ENCODE data around the gene SPCS3.
"Not testable (repeated sequence)": the region's sequence is repeated elsewhere in the genome, so short reads cannot be mapped to it uniquely, and the experiment has no call there.

Gene SPCS3

DNA sequence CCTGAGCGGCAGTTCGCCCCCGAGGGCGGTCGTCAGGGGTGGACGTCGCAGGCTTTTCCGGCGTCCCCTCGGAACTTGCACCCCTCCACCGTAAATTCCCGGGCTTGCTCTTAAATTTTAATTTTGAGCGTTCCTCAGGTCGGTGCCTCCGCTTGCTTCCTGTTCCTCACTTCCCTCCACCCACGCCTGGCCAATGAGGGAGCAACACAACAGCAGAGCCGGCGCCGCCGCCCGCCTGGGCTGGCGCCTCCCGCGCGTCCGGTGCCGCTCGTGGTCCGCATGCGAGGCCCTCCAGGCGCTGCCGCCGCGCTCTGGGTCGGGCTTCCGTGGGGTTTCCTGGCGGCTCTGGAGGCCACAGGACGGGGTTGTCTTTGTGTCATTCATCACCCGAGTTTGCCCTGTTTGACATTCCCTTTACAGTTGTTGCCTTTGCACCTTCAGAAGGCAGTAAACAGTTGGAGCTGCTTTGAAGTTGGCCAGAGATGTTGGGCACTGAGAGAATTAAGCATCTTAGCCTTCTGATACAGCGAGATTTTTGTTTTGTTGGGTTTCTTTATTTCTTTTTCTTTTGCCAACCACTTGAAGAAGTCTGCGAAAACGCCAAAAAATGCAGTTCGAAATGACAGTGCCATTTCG lies 692 bp downstream of the SPCS3 start:
- peak overlapping the region; percentile 99 for H3K27ac ChIP-seq (ENCODE audit: low read depth in 2 of 2, low read length in 2 of 2)
- H3K9ac ChIP-seq (ENCODE audit: low read depth in 1 of 2, low read length in 2 of 2) = peak overlapping the region; percentile 83 to 99
- H3K9me3 ChIP-seq (ENCODE audit: control insufficient read depth in 2 of 2, low read length in 2 of 2) = no peaks in the 10 kb centered on the region
- H3K4me1 ChIP-seq (ENCODE audit: control insufficient read depth in 2 of 2, insufficient read depth in 2 of 2, low read length in 2 of 2) = peaks cover 13% of the 10 kb centered on the region in 2 donors
- H3K36me3 ChIP-seq (ENCODE audit: control insufficient read depth in 2 of 2, insufficient read depth in 2 of 2, low read length in 2 of 2) = no peaks in the 10 kb centered on the region
- H3K4me3 ChIP-seq (ENCODE audit: low read length in 2 of 2) = peak overlapping the region; percentile 88 to 100
- no peaks in the 10 kb centered on the region for H3K27me3 ChIP-seq (ENCODE audit: control insufficient read depth in 2 of 2, insufficient read depth in 2 of 2, low read length in 2 of 2)

DNA sequence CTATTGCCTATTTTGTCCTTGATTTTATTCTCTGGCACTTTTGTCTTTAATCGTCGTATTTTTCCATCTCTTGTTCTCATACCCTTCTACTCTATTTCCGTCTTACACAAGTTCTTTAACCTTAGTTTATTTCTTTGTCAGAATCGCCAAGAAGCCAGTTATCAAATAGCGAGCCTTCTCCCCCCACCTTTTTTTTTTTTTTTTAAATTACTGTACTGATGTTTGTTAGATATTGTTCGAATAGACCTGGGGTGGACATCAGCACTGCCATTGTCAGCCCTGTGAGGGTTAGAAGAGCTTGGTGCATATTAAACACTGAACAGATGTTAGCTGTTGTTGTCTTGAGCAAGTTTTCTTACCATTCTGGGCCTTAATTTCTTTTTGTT lies 1.2 kb downstream of the SPCS3 start:
- H3K4me1 ChIP-seq (ENCODE audit: control insufficient read depth in 2 of 2, insufficient read depth in 2 of 2, low read length in 2 of 2) = peaks cover 13% of the 10 kb centered on the region in 2 donors
- H3K4me3 ChIP-seq (ENCODE audit: low read length in 2 of 2) = peak overlapping the region; percentile 88 to 100
- no peaks in the 10 kb centered on the region for H3K36me3 ChIP-seq (ENCODE audit: control insufficient read depth in 2 of 2, insufficient read depth in 2 of 2, low read length in 2 of 2)
- H3K9me3 ChIP-seq (ENCODE audit: control insufficient read depth in 2 of 2, low read length in 2 of 2) = no peaks in the 10 kb centered on the region
- H3K27ac ChIP-seq (ENCODE audit: low read depth in 2 of 2, low read length in 2 of 2) = peak overlapping the region; percentile 99
- peak overlapping the region; percentile 83 to 99 for H3K9ac ChIP-seq (ENCODE audit: low read depth in 1 of 2, low read length in 2 of 2)
- no peaks in the 10 kb centered on the region for H3K27me3 ChIP-seq (ENCODE audit: control insufficient read depth in 2 of 2, insufficient read depth in 2 of 2, low read length in 2 of 2)

DNA sequence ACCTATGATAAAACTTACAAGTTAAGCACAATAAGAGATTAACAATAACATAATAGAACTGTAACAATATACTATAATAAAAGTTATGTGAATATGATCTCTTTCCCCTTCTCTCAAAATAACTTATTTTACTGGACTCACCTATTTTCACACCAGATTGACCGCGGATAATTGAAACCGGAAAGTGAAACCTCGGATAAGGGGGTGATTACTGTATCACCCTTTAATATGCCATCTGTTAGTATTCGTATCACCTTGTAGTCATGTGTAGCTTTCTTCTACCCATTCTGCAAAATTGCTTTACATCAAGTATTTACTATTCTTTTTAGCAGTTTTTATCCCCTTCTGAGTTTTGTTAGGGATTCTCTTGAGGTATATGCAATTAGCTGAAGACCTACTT lies 1.8 kb downstream of the SPCS3 start:
- H3K4me3 ChIP-seq (ENCODE audit: low read length in 2 of 2) = peak overlapping the region; percentile 88 to 100
- H3K9ac ChIP-seq (ENCODE audit: low read depth in 1 of 2, low read length in 2 of 2) = peak overlapping the region; percentile 83 to 99
- H3K27me3 ChIP-seq (ENCODE audit: control insufficient read depth in 2 of 2, insufficient read depth in 2 of 2, low read length in 2 of 2) = no peaks in the 10 kb centered on the region
- H3K4me1 ChIP-seq (ENCODE audit: control insufficient read depth in 2 of 2, insufficient read depth in 2 of 2, low read length in 2 of 2) = peaks cover 13% of the 10 kb centered on the region in 2 donors
- no peaks in the 10 kb centered on the region for H3K9me3 ChIP-seq (ENCODE audit: control insufficient read depth in 2 of 2, low read length in 2 of 2)
- H3K36me3 ChIP-seq (ENCODE audit: control insufficient read depth in 2 of 2, insufficient read depth in 2 of 2, low read length in 2 of 2) = no peaks in the 10 kb centered on the region
- peak overlapping the region; percentile 99 for H3K27ac ChIP-seq (ENCODE audit: low read depth in 2 of 2, low read length in 2 of 2)

- no peak overlapping the region for H3K27ac ChIP-seq (ENCODE audit: low read depth in 2 of 2, low read length in 2 of 2)
- peaks cover 13% of the 10 kb centered on the region in 2 donors for H3K4me1 ChIP-seq (ENCODE audit: control insufficient read depth in 2 of 2, insufficient read depth in 2 of 2, low read length in 2 of 2)
Measured at GRCh38 chr4:176323511-176324160, 3.9 kb downstream of the SPCS3 start.

GRCh38 chr4:176324876-176325275 lies 5.1 kb downstream of the SPCS3 start:
- not testable (repeated sequence) for H3K27ac ChIP-seq (ENCODE audit: low read depth in 2 of 2, low read length in 2 of 2); H3K4me3 ChIP-seq (ENCODE audit: low read length in 2 of 2); H3K9me3 ChIP-seq (ENCODE audit: control insufficient read depth in 2 of 2, low read length in 2 of 2); H3K36me3 ChIP-seq (ENCODE audit: control insufficient read depth in 2 of 2, insufficient read depth in 2 of 2, low read length in 2 of 2); H3K9ac ChIP-seq (ENCODE audit: low read depth in 1 of 2, low read length in 2 of 2); H3K27me3 ChIP-seq (ENCODE audit: control insufficient read depth in 2 of 2, insufficient read depth in 2 of 2, low read length in 2 of 2)
- H3K4me1 ChIP-seq (ENCODE audit: control insufficient read depth in 2 of 2, insufficient read depth in 2 of 2, low read length in 2 of 2) = peaks cover 8 to 13% of the 10 kb centered on the region in 2 donors

More at GRCh38 chr4:176323511-176324160, 3.9 kb downstream of the SPCS3 start:
- no peak overlapping the region for H3K9ac ChIP-seq (ENCODE audit: low read depth in 1 of 2, low read length in 2 of 2)
- no peak overlapping the region for H3K4me3 ChIP-seq (ENCODE audit: low read length in 2 of 2)
- peaks cover 0 to under 1% of the 10 kb centered on the region in 2 donors for H3K36me3 ChIP-seq (ENCODE audit: control insufficient read depth in 2 of 2, insufficient read depth in 2 of 2, low read length in 2 of 2)
- H3K27me3 ChIP-seq (ENCODE audit: control insufficient read depth in 2 of 2, insufficient read depth in 2 of 2, low read length in 2 of 2) = no peaks in the 10 kb centered on the region
- no peaks in the 10 kb centered on the region for H3K9me3 ChIP-seq (ENCODE audit: control insufficient read depth in 2 of 2, low read length in 2 of 2)

GRCh38 chr4:176333076-176333475 lies 13.3 kb downstream of the SPCS3 start:
- Histone ChIP-seq H3K9ac (ENCODE audit: low read depth in 1 of 2, low read length in 2 of 2) (no peak overlapping the region), H3K27me3 (ENCODE audit: control insufficient read depth in 2 of 2, insufficient read depth in 2 of 2, low read length in 2 of 2) (no peaks in the 10 kb centered on the region), H3K9me3 (ENCODE audit: control insufficient read depth in 2 of 2, low read length in 2 of 2) (no peaks in the 10 kb centered on the region), H3K4me1 (ENCODE audit: control insufficient read depth in 2 of 2, insufficient read depth in 2 of 2, low read length in 2 of 2) (no peaks in the 10 kb centered on the region), H3K36me3 (ENCODE audit: control insufficient read depth in 2 of 2, insufficient read depth in 2 of 2, low read length in 2 of 2) (peaks cover 8 to 12% of the 10 kb centered on the region in 2 donors), H3K4me3 (ENCODE audit: low read length in 2 of 2) (no peak overlapping the region), H3K27ac (ENCODE audit: low read depth in 2 of 2, low read length in 2 of 2) (no peak overlapping the region)

DNA sequence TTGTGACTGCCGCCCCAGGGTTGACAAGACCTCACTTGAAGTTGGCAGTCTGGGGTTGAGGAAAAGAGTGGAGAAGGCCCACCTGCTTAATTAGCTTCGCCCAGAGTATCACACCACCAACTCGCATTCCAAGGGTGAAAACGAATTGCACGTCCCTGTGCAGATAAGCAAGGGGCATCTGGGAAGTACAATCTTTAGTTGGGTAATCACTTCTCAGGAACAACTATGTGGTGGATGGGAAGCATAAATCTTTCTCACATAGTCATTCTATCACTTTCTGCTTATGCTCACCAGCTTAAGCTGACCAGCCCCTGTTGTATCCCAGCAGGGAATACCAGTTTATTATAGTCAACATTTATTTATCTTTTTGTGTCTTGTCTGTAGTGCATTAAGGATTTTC lies 14.3 kb downstream of the SPCS3 start:
- Histone ChIP-seq H3K36me3 (ENCODE audit: control insufficient read depth in 2 of 2, insufficient read depth in 2 of 2, low read length in 2 of 2) (peaks cover 7 to 8% of the 10 kb centered on the region in 2 donors), H3K4me1 (ENCODE audit: control insufficient read depth in 2 of 2, insufficient read depth in 2 of 2, low read length in 2 of 2) (no peaks in the 10 kb centered on the region), H3K4me3 (ENCODE audit: low read length in 2 of 2) (no peak overlapping the region), H3K27ac (ENCODE audit: low read depth in 2 of 2, low read length in 2 of 2) (no peak overlapping the region), H3K27me3 (ENCODE audit: control insufficient read depth in 2 of 2, insufficient read depth in 2 of 2, low read length in 2 of 2) (no peaks in the 10 kb centered on the region), H3K9me3 (ENCODE audit: control insufficient read depth in 2 of 2, low read length in 2 of 2) (no peaks in the 10 kb centered on the region), H3K9ac (ENCODE audit: low read depth in 1 of 2, low read length in 2 of 2) (no peak overlapping the region)

DNA sequence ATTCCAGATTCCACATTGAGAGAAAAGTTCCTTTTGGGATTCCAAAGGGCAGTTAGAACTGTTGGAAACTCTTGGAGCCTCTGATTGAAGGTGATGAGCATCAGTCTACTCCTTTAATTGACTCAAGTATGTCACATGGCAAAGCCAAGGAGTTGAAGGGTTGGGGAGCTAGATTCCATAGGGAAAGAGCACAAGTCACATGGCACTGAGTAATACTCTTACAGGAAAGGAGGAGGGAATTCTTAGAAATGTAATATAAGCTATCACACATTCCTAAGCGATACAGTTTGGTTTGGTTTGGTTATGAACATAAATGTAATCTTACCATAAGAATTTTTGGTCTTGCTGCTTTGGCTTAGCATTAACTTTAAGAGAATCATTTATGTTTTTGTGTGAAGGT lies 15.7 kb downstream of the SPCS3 start:
- no peaks in the 10 kb centered on the region for H3K4me1 ChIP-seq (ENCODE audit: control insufficient read depth in 2 of 2, insufficient read depth in 2 of 2, low read length in 2 of 2)
- H3K9ac ChIP-seq (ENCODE audit: low read depth in 1 of 2, low read length in 2 of 2) = no peak overlapping the region
- H3K27ac ChIP-seq (ENCODE audit: low read depth in 2 of 2, low read length in 2 of 2) = no peak overlapping the region
- H3K27me3 ChIP-seq (ENCODE audit: control insufficient read depth in 2 of 2, insufficient read depth in 2 of 2, low read length in 2 of 2) = no peaks in the 10 kb centered on the region
- H3K36me3 ChIP-seq (ENCODE audit: control insufficient read depth in 2 of 2, insufficient read depth in 2 of 2, low read length in 2 of 2) = peaks cover under 1% of the 10 kb centered on the region in 2 donors
- no peak overlapping the region for H3K4me3 ChIP-seq (ENCODE audit: low read length in 2 of 2)
- H3K9me3 ChIP-seq (ENCODE audit: control insufficient read depth in 2 of 2, low read length in 2 of 2) = no peaks in the 10 kb centered on the region

GRCh38 chr4:176339936-176340761 lies 20.4 kb downstream of the SPCS3 start:
- Histone ChIP-seq H3K36me3 (ENCODE audit: control insufficient read depth in 2 of 2, insufficient read depth in 2 of 2, low read length in 2 of 2) (no peaks in the 10 kb centered on the region), H3K27me3 (ENCODE audit: control insufficient read depth in 2 of 2, insufficient read depth in 2 of 2, low read length in 2 of 2) (no peaks in the 10 kb centered on the region), H3K4me1 (ENCODE audit: control insufficient read depth in 2 of 2, insufficient read depth in 2 of 2, low read length in 2 of 2) (no peaks in the 10 kb centered on the region), H3K27ac (ENCODE audit: low read depth in 2 of 2, low read length in 2 of 2) (no peak overlapping the region), H3K4me3 (ENCODE audit: low read length in 2 of 2) (no peak overlapping the region), H3K9ac (ENCODE audit: low read depth in 1 of 2, low read length in 2 of 2) (no peak overlapping the region), H3K9me3 (ENCODE audit: control insufficient read depth in 2 of 2, low read length in 2 of 2) (peaks cover 0 to 10% of the 10 kb centered on the region in 2 donors)
